Osteocyte (in vitro differentiated cells): ENCODE data around the gene HUWE1. TPM values are rescaled to one million over a fixed set of nuclear protein-coding genes. Genes with fewer than 3 reads are reported as not detected.
"Not testable (repeated sequence)": the region's sequence is repeated elsewhere in the genome, so short reads cannot be mapped to it uniquely, and the experiment has no call there.

Experiments used
- DNase-seq: peaks from one replicate; pipeline ENCODE4 v3.0.0; 2021; ENCODE audit warnings: mixed read lengths; ENCODE audit not compliant: unreplicated experiment; ENCODE audit errors: extremely low spot score
- H3K27ac Mint-ChIP-seq: one replicate; pipeline ENCODE4 v1.8.0; 2021; ENCODE audit warnings: mild to moderate bottlenecking, mixed read lengths; ENCODE audit not compliant: unreplicated experiment
- H3K27me3 Mint-ChIP-seq: one replicate; pipeline ENCODE4 v1.8.0; 2021; ENCODE audit warnings: mixed read lengths; ENCODE audit not compliant: unreplicated experiment
- H3K36me3 Mint-ChIP-seq: one replicate; pipeline ENCODE4 v1.8.0; 2021; ENCODE audit warnings: mixed read lengths; ENCODE audit not compliant: unreplicated experiment
- H3K4me1 Mint-ChIP-seq: one replicate; pipeline ENCODE4 v1.8.0; 2021; ENCODE audit warnings: mixed read lengths; ENCODE audit not compliant: unreplicated experiment
- H3K4me3 Mint-ChIP-seq: one replicate; pipeline ENCODE4 v1.8.0; 2021; ENCODE audit warnings: mild to moderate bottlenecking, moderate library complexity, mixed read lengths; ENCODE audit not compliant: unreplicated experiment
- H3K9me3 Mint-ChIP-seq: one replicate; pipeline ENCODE4 v1.8.0; 2021; ENCODE audit warnings: mixed read lengths; ENCODE audit not compliant: unreplicated experiment
- CTCF ChIP-seq: fragments of 200-600 bp; sonication (generic); IDR thresholded peaks from 2 replicates; pipeline ENCODE4 v1.5.0; 2021; ENCODE audit warnings: antibody characterized with exemption, mild to moderate bottlenecking, moderate library complexity
- total RNA-seq: library from RNA; stranded (reverse); gene quantifications from 2 replicates; pipeline ENCODE4 v1.2.1, GENCODE V29; 2021

Gene HUWE1
- total RNA-seq, 1 donor from 2014 or later, result 177 TPM

- Mint-ChIP-seq H3K27me3 (peaks cover 14% of the 10 kb centered on the region), H3K4me1 (no peaks in the 10 kb centered on the region), H3K9me3 (peaks cover 3% of the 10 kb centered on the region), H3K4me3 (no peak overlapping the region), H3K27ac (no peak overlapping the region), H3K36me3 (no peaks in the 10 kb centered on the region)
- TF ChIP-seq CTCF, result no peak
- DNase-seq, result no peak
Observed at GRCh38 chrX:53511322-53511721, 175.2 kb downstream of the HUWE1 start.

GRCh38 chrX:53504035-53504434, 182.5 kb downstream of the HUWE1 start:
- not testable (repeated sequence) for H3K4me3 Mint-ChIP-seq, H3K36me3 Mint-ChIP-seq, H3K27me3 Mint-ChIP-seq, H3K4me1 Mint-ChIP-seq, H3K9me3 Mint-ChIP-seq, H3K27ac Mint-ChIP-seq, DNase-seq

- TF ChIP-seq CTCF, result no peak
- Mint-ChIP-seq H3K9me3 (no peaks in the 10 kb centered on the region), H3K27ac (no peak overlapping the region), H3K4me1 (peaks cover 7% of the 10 kb centered on the region), H3K36me3 (no peaks in the 10 kb centered on the region), H3K27me3 (peaks cover 7% of the 10 kb centered on the region), H3K4me3 (no peak overlapping the region)
- DNase-seq, result no peak
Observed at GRCh38 chrX:53494436-53494835, 192.1 kb downstream of the HUWE1 start.

GRCh38 chrX:53486285-53486684, 200.2 kb downstream of the HUWE1 start:
- no peaks in the 10 kb centered on the region for H3K27me3 Mint-ChIP-seq
- no peak for TF ChIP-seq CTCF

GRCh38 chrX:53483838-53484405, 202.6 kb downstream of the HUWE1 start:
- Mint-ChIP-seq H3K4me3 (no peak overlapping the region), H3K9me3 (no peaks in the 10 kb centered on the region), H3K4me1 (no peaks in the 10 kb centered on the region), H3K36me3 (no peaks in the 10 kb centered on the region), H3K27me3 (no peaks in the 10 kb centered on the region), H3K27ac (no peak overlapping the region)
- TF ChIP-seq CTCF, result no peak
- no peak for DNase-seq

More at GRCh38 chrX:53486285-53486684, 200.2 kb downstream of the HUWE1 start:
- H3K4me3 Mint-ChIP-seq, result no peak overlapping the region
- H3K36me3 Mint-ChIP-seq, result no peaks in the 10 kb centered on the region
- no peak for DNase-seq
- no peaks in the 10 kb centered on the region for H3K4me1 Mint-ChIP-seq
- no peak overlapping the region for H3K27ac Mint-ChIP-seq
- H3K9me3 Mint-ChIP-seq, result no peaks in the 10 kb centered on the region

GRCh38 chrX:53483416-53483815, 203.1 kb downstream of the HUWE1 start:
- no peaks in the 10 kb centered on the region for H3K27me3 Mint-ChIP-seq
- DNase-seq, result no peak
- H3K36me3 Mint-ChIP-seq, result no peaks in the 10 kb centered on the region
- no peaks in the 10 kb centered on the region for H3K9me3 Mint-ChIP-seq
- TF ChIP-seq CTCF, result no peak
- H3K27ac Mint-ChIP-seq, result no peak overlapping the region
- no peak overlapping the region for H3K4me3 Mint-ChIP-seq
- H3K4me1 Mint-ChIP-seq, result no peaks in the 10 kb centered on the region
